Measurements from ENCODE around the gene GABRB1.

GABRB1 gene

DNA sequence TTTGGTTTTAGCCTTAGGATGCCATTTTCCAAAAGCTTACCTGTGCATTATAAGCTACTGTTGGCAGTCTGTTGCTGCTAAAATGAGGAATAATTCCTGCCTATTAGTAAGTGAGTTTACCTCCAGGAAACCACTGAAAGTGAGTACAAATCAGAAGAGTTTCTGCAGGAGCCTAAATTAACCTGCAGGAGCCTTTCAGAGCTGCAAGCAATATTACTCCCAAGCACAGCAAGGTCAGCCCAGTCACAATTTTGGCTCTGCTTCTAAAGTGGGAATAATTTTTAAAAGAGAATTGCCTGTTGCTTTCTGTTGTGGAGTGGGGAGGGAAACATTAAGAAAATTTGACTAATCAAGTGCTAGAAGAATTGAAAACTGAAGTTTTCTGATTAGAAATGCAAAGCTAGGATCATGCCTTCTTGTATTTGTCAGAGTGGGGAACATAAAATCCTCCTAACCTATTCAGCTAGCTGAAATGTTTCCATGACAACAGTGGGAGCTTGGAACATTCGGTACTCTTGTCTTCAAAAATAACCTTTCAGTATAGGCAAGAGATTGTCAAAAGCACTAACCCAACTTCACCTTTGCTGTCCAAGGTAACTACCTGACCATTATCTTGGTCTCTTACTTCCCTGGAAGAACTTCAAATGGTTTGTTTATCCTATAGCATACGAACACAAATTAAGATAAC, 239.0 kb downstream of the GABRB1 start (continued):
- no peak for TF ChIP-seq TOX (CRISPR knock-in tag; IDR thresholded peaks at IDR 0.05; ENCODE audit: borderline replicate concordance)

- TF ChIP-seq TOX (CRISPR knock-in tag; IDR thresholded peaks at IDR 0.05; ENCODE audit: borderline replicate concordance) (no peak), ZNF8 (CRISPR knock-in tag; IDR thresholded peaks at IDR 0.05) (no peak), TCF4 (CRISPR knock-in tag; IDR thresholded peaks at IDR 0.05; ENCODE audit: borderline replicate concordance) (no peak), RARB (CRISPR knock-in tag; IDR thresholded peaks at IDR 0.05) (no peak), ZNF565 (CRISPR knock-in tag; conservative IDR thresholded peaks at IDR 0.05; ENCODE audit: low read depth) (no peak), BACH2 (CRISPR knock-in tag; IDR thresholded peaks at IDR 0.05; ENCODE audit: borderline replicate concordance) (no peak), ARNTL (CRISPR knock-in tag; IDR thresholded peaks at IDR 0.05; ENCODE audit: borderline replicate concordance, low read depth) (no peak), ZFP30 (CRISPR knock-in tag; IDR thresholded peaks at IDR 0.05) (no peak), CREB5 (CRISPR knock-in tag; IDR thresholded peaks at IDR 0.05; ENCODE audit: low read depth) (no peak), ESRRG (CRISPR knock-in tag; IDR thresholded peaks at IDR 0.05) (no peak), CSDC2 (CRISPR knock-in tag; IDR thresholded peaks at IDR 0.05) (no peak), OSR1 (CRISPR knock-in tag; IDR thresholded peaks at IDR 0.05) (no peak), ZFP3 (CRISPR knock-in tag; IDR thresholded peaks at IDR 0.05) (no peak)
- TF ChIP-seq, protein P1, sequence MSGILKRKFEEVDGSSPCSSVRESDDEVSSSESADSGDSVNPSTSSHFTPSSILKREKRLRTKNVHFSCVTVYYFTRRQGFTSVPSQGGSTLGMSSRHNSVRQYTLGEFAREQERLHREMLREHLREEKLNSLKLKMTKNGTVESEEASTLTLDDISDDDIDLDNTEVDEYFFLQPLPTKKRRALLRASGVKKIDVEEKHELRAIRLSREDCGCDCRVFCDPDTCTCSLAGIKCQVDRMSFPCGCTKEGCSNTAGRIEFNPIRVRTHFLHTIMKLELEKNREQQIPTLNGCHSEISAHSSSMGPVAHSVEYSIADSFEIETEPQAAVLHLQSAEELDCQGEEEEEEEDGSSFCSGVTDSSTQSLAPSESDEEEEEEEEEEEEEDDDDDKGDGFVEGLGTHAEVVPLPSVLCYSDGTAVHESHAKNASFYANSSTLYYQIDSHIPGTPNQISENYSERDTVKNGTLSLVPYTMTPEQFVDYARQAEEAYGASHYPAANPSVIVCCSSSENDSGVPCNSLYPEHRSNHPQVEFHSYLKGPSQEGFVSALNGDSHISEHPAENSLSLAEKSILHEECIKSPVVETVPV (CRISPR knock-in tag; IDR thresholded peaks at IDR 0.05), result no peak
- TF ChIP-seq, protein P2, sequence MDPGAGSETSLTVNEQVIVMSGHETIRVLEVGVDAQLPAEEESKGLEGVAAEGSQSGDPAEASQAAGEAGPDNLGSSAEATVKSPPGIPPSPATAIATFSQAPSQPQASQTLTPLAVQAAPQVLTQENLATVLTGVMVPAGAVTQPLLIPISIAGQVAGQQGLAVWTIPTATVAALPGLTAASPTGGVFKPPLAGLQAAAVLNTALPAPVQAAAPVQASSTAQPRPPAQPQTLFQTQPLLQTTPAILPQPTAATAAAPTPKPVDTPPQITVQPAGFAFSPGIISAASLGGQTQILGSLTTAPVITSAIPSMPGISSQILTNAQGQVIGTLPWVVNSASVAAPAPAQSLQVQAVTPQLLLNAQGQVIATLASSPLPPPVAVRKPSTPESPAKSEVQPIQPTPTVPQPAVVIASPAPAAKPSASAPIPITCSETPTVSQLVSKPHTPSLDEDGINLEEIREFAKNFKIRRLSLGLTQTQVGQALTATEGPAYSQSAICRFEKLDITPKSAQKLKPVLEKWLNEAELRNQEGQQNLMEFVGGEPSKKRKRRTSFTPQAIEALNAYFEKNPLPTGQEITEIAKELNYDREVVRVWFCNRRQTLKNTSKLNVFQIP (CRISPR knock-in tag; IDR thresholded peaks at IDR 0.05; ENCODE audit: borderline replicate concordance, low read depth), result no peak
- ATAC-seq, result no peak
These were observed 239.9 kb downstream of the GABRB1 start for GRCh38 chr4:47271291-47271690.

DNA sequence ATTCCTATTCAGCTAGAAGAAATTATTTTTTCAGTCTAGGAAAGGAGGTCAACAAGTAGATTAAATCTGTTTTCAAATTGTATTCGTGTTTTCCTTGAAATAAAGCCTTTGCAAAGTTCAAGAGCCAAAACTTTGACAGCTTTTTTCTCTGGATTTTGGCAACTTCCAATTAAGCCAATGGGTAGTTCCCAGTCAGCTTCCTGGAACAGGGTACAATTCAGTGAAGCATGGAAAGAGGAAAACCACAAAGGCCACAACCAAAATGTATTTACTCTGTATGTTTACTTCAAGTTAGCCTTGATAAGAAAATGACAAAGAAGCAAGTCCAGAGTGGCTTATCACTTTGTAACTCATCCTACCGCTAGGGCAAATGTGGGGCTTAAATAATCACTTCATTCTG, 243.5 kb downstream of the GABRB1 start:
- no peak for ATAC-seq
- TF ChIP-seq TSHZ2 (CRISPR knock-in tag; IDR thresholded peaks at IDR 0.05) (no peak), BACH2 (CRISPR knock-in tag; IDR thresholded peaks at IDR 0.05; ENCODE audit: borderline replicate concordance) (no peak), TOX (CRISPR knock-in tag; IDR thresholded peaks at IDR 0.05; ENCODE audit: borderline replicate concordance) (no peak), RARB (CRISPR knock-in tag; IDR thresholded peaks at IDR 0.05) (no peak), ZFP30 (CRISPR knock-in tag; IDR thresholded peaks at IDR 0.05) (no peak), ZNF8 (CRISPR knock-in tag; IDR thresholded peaks at IDR 0.05) (no peak), CSDC2 (CRISPR knock-in tag; IDR thresholded peaks at IDR 0.05) (no peak), ZC3H10 (CRISPR knock-in tag; IDR thresholded peaks at IDR 0.05) (no peak), OSR1 (CRISPR knock-in tag; IDR thresholded peaks at IDR 0.05) (no peak), CREB5 (CRISPR knock-in tag; IDR thresholded peaks at IDR 0.05; ENCODE audit: low read depth) (no peak), GLIS3 (CRISPR knock-in tag; IDR thresholded peaks at IDR 0.05) (no peak), PATZ1 (CRISPR knock-in tag; IDR thresholded peaks at IDR 0.05; ENCODE audit: borderline replicate concordance) (no peak), SNAI2 (CRISPR knock-in tag; IDR thresholded peaks at IDR 0.05) (no peak), ISL1 (CRISPR knock-in tag; IDR thresholded peaks at IDR 0.05) (no peak), ZFP3 (CRISPR knock-in tag; IDR thresholded peaks at IDR 0.05) (no peak), PPARA (CRISPR knock-in tag; IDR thresholded peaks at IDR 0.05; ENCODE audit: borderline replicate concordance) (no peak), TCF4 (CRISPR knock-in tag; IDR thresholded peaks at IDR 0.05; ENCODE audit: borderline replicate concordance) (no peak), ZNF565 (CRISPR knock-in tag; conservative IDR thresholded peaks at IDR 0.05; ENCODE audit: low read depth) (no peak), ESRRG (CRISPR knock-in tag; IDR thresholded peaks at IDR 0.05) (no peak)
- TF ChIP-seq, protein P2 (CRISPR knock-in tag; IDR thresholded peaks at IDR 0.05; ENCODE audit: borderline replicate concordance, low read depth), result no peak

All from SK-N-SH treated with all-trans-retinoic acid at 6 μM for 48 hours (cell line).